Suprapubic skin (tissue), 4 donors: ENCODE data around the gene STX2. TPM values are rescaled to one million over a fixed set of nuclear protein-coding genes. Genes with fewer than 3 reads are reported as not detected.

Experiments used
- DNase-seq, 2 donors: peaks; one replicate each; pipeline ENCODE4 v3.0.0-alpha.2; 2019; ENCODE audit warnings: low spot score in 2 of 2
- H3K27ac ChIP-seq: fragments of 200-600 bp; sonication (generic); one replicate; pipeline ENCODE4 v1.5.1; 2019
- H3K27me3 ChIP-seq: fragments of 200-600 bp; sonication (generic); one replicate; pipeline ENCODE4 v1.5.1; 2019
- H3K36me3 ChIP-seq: fragments of 200-600 bp; sonication (generic); one replicate; pipeline ENCODE4 v1.5.1; 2019
- H3K4me1 ChIP-seq: fragments of 200-600 bp; sonication (generic); one replicate; pipeline ENCODE4 v1.5.1; 2019
- H3K4me3 ChIP-seq: fragments of 200-600 bp; sonication (generic); one replicate; pipeline ENCODE4 v1.5.1; 2019; ENCODE audit warnings: mild to moderate bottlenecking
- H3K9me3 ChIP-seq: fragments of 200-600 bp; sonication (generic); one replicate; pipeline ENCODE4 v1.5.1; 2019
- EP300 ChIP-seq: sonication (generic); formaldehyde crosslinking; IDR thresholded peaks from one replicate; pipeline ENCODE4 v1.6.1; 2017; ENCODE audit warnings: antibody characterized with exemption
- POLR2A ChIP-seq, 2 donors: fragments of 450-650 bp; IDR thresholded peaks; one replicate each; pipeline ENCODE4 v1.6.1; 2017; ENCODE audit warnings: antibody characterized with exemption in 2 of 2, mild to moderate bottlenecking in 2 of 2, moderate library complexity in 2 of 2
- POLR2AphosphoS5 ChIP-seq, 3 donors: sonication (generic); formaldehyde crosslinking; IDR thresholded peaks; one replicate each; pipeline ENCODE4 v1.6.1; 2017; ENCODE audit warnings: antibody characterized with exemption in 3 of 3
- WGBS: methylation state at CpG from one replicate; pipeline ENCODE4 v1.1.5; 2018; 5-methylcytosine and 5-hydroxymethylcytosine counted together
- total RNA-seq, 4 donors: library from RNA; depleted of rRNA; stranded (reverse); fragments of >200 nt; gene quantifications; one replicate each; pipeline ENCODE4 v1.1.0, GENCODE V29; 2016
- TF ChIP-seq, protein P1 (sequence below), 2 donors: fragments of 200-600 bp in 1 of 2; fragments of 450-650 bp in 1 of 2; sonication (generic) in 1 of 2; IDR thresholded peaks; one replicate each; pipeline ENCODE4 v1.5.1; 2016 to 2019; ENCODE audit warnings: antibody characterized with exemption in 2 of 2, mild to moderate bottlenecking in 1 of 2, moderate library complexity in 1 of 2

The STX2 gene
- total RNA-seq, 4 donors from 2014 or later, result 2.9 to 7.2 (median 4.4) TPM

DNA sequence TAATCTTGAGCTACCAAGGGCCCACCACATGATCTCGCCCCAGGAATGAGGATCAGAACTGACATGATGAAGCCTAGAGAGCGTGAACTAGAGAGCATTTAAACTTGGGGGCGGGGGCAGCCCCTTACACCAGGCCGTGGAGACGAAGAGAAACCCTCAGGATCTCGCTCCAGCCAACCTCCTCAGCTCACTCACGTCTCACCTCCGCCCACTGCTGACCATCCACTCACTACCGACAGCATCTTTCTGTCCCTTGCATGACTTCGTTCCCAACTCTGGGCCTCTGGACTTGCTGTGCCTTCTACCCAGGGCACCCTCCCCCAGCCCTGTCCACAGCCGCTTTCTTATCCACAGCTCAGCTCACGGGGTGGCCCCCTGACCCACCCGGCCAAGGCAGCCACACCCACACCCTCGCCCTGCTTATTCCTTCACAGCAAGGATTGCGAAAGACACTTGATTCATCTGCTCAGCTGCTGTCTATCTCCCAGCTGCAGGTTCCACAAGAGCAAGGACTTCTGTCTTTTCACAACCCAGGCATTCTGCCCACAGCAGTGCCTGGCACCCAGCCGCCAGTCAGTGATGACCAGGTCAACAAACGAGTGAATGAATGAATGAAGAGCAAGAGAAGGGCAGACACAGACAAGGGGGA is 6.4 kb downstream of the STX2 start:
- 68% methylated on average over 17 of the region's 17 CpGs for WGBS
- Histone ChIP-seq H3K4me3 (no peak overlapping the region), H3K9me3 (no peaks in the 10 kb centered on the region), H3K27ac (no peak overlapping the region), H3K4me1 (peaks cover 6% of the 10 kb centered on the region), H3K27me3 (no peaks in the 10 kb centered on the region), H3K36me3 (no peaks in the 10 kb centered on the region)
- peak in 1 of 2 donors; percentile 74 for DNase-seq
- TF ChIP-seq, protein P1, sequence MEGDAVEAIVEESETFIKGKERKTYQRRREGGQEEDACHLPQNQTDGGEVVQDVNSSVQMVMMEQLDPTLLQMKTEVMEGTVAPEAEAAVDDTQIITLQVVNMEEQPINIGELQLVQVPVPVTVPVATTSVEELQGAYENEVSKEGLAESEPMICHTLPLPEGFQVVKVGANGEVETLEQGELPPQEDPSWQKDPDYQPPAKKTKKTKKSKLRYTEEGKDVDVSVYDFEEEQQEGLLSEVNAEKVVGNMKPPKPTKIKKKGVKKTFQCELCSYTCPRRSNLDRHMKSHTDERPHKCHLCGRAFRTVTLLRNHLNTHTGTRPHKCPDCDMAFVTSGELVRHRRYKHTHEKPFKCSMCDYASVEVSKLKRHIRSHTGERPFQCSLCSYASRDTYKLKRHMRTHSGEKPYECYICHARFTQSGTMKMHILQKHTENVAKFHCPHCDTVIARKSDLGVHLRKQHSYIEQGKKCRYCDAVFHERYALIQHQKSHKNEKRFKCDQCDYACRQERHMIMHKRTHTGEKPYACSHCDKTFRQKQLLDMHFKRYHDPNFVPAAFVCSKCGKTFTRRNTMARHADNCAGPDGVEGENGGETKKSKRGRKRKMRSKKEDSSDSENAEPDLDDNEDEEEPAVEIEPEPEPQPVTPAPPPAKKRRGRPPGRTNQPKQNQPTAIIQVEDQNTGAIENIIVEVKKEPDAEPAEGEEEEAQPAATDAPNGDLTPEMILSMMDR (IDR thresholded peaks at IDR 0.05), result no peak
- no peak for TF ChIP-seq POLR2AphosphoS5 (IDR thresholded peaks at IDR 0.05)
- no peak for TF ChIP-seq EP300
- TF ChIP-seq POLR2A (IDR thresholded peaks at IDR 0.05), result no peak

DNA sequence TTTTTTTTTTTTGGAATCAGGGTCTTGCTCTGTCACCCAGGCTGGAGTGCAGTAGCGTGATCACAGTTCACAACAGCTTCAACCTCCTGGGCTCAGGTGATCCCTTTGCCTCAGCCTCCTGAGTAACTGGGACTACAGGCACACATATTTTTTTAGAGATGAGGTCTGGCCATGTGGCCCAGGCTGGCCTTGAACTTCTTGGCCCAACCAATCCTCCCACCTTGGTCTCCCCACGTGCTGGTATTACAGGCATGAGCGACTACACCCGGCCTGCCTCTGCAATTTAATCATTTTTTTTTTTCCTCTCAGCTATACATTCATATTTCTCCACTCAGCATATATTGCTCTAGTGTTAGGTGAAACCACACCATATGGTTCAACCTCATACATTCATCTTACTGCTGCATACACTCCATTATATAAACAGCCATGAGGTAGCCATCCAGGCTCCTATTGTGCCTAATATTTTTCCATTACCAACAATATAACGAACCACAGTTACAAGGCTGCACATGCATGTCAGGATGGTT is 7.1 kb downstream of the STX2 start:
- Histone ChIP-seq H3K27me3 (no peaks in the 10 kb centered on the region), H3K4me1 (peaks cover 6% of the 10 kb centered on the region), H3K27ac (no peak overlapping the region), H3K9me3 (no peaks in the 10 kb centered on the region), H3K36me3 (no peaks in the 10 kb centered on the region), H3K4me3 (no peak overlapping the region)
- WGBS, result 91% methylated on average over 5 of the region's 5 CpGs
- peak in 1 of 2 donors; percentile 12 for DNase-seq
- TF ChIP-seq, protein P1 (IDR thresholded peaks at IDR 0.05), result no peak
- TF ChIP-seq EP300 (no peak), POLR2A (IDR thresholded peaks at IDR 0.05) (no peak), POLR2AphosphoS5 (IDR thresholded peaks at IDR 0.05) (no peak)

DNA sequence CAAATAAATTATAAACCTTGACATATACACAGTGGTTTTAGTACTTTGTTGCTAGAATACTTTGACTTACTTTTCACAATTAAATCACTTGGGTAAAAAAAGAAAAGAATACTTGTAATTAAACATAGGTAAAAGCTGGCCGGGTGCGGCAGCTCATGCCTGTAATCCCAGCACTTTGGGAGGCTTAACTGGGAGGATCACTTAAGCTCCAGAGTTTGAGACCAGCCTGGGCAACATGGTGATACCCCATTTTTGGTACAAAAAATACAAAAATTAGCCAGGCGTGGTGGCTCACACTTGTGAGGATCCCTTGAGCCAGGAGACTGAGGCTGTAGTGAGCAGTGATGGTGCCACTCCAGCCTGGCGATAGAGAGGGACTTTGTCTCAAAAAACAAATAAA is 7.8 kb downstream of the STX2 start:
- Histone ChIP-seq H3K27me3 (no peaks in the 10 kb centered on the region), H3K36me3 (no peaks in the 10 kb centered on the region), H3K4me1 (peaks cover 6% of the 10 kb centered on the region), H3K4me3 (no peak overlapping the region), H3K27ac (no peak overlapping the region), H3K9me3 (no peaks in the 10 kb centered on the region)
- WGBS, result 97% methylated on average over 4 of the region's 4 CpGs
- TF ChIP-seq POLR2A (IDR thresholded peaks at IDR 0.05), result no peak
- TF ChIP-seq POLR2AphosphoS5 (IDR thresholded peaks at IDR 0.05), result no peak
- TF ChIP-seq, protein P1 (IDR thresholded peaks at IDR 0.05), result no peak
- TF ChIP-seq EP300, result no peak
- DNase-seq, result peak in 1 of 2 donors; percentile 70

DNA sequence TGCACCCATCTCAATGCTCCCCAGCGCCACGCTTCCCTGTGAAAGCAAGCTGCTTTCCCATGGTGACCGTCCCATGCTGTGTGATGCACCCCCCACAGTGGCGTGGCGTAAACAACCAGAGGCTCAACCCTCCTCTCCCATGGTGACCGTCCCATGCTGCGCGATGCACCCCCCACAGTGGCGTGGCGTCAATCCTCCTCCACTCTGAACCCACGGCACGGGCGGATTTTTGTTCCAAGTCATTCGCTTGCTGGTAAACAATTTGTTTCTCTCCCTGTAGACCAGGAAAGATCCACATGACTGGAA is 8.9 kb downstream of the STX2 start:
- no peaks in the 10 kb centered on the region for H3K36me3 ChIP-seq
- H3K27ac ChIP-seq, result no peak overlapping the region
- DNase-seq, result peak in 1 of 2 donors; percentile 77
- no peaks in the 10 kb centered on the region for H3K9me3 ChIP-seq
- H3K4me3 ChIP-seq, result no peak overlapping the region
- WGBS, result 87% methylated on average over 14 of the region's 14 CpGs
- H3K4me1 ChIP-seq, result peaks cover 6% of the 10 kb centered on the region
- no peaks in the 10 kb centered on the region for H3K27me3 ChIP-seq
- TF ChIP-seq EP300 (no peak), POLR2A (IDR thresholded peaks at IDR 0.05) (no peak), POLR2AphosphoS5 (IDR thresholded peaks at IDR 0.05) (no peak)
- TF ChIP-seq, protein P1 (IDR thresholded peaks at IDR 0.05), result no peak

DNA sequence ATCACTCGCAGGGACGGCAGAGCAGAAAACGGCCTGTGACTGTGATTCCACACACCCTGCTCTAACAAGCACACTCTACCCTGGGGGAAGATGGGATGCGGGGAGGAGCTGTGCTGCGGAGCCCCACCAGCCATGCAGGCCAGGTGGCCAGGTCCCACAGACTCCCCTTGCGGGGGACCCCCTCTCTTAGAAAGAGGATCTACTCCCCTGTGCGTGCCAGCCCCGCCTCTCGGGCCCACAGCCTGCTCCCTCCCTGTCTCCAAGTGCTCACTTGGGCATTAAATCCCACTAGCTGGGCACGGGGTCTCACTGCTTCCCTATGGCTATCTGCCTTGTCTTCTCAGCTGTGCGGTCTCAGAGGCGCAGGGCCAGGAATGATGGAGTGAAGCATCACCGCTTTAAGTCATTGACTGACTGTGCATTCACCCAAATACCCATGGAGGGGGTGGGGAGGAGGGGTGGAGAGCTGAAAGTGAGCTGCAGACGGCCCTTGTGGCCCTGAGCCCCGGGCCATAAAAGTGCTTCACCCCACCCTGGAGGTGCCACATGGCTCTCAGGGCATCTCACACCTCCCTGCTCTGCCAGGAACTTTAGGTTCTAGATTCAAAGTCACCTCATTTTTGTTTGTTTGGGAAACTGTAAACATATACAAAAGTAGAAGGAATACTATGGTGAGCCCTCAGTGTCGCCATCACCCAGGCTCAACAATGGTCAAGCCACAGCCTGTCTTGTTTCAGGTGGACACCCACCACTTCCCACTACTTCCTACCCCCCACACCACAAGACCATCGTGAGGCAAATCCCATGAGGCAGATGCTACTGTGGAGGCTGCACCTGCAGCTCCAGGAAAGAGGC is 9.4 kb downstream of the STX2 start:
- Histone ChIP-seq H3K4me1 (peaks cover 6% of the 10 kb centered on the region), H3K27ac (no peak overlapping the region), H3K4me3 (no peak overlapping the region), H3K36me3 (no peaks in the 10 kb centered on the region), H3K9me3 (no peaks in the 10 kb centered on the region), H3K27me3 (no peaks in the 10 kb centered on the region)
- WGBS, result 71% methylated on average over 13 of the region's 17 CpGs
- no peak for TF ChIP-seq EP300
- DNase-seq, result peak in 1 of 2 donors; percentile 67
